Ishikawa (cell line): ENCODE data around the gene SNRPD3.

Experiments used
- CEBPB ChIP-seq: IDR thresholded peaks from 2 replicates; pipeline ENCODE4 v1.6.1; 2012
- CREB1 ChIP-seq: IDR thresholded peaks from 2 replicates; pipeline ENCODE4 v1.6.1; 2012; ENCODE audit warnings: low read depth
- EGR1 ChIP-seq: IDR thresholded peaks from 2 replicates; pipeline ENCODE4 v1.6.1; 2012
- EP300 ChIP-seq: IDR thresholded peaks from 2 replicates; pipeline ENCODE4 v1.6.1; 2012; ENCODE audit warnings: borderline replicate concordance
- FOXM1 ChIP-seq: IDR thresholded peaks from 2 replicates; pipeline ENCODE4 v1.6.1; 2012; ENCODE audit warnings: low read depth, borderline replicate concordance
- NFIC ChIP-seq: IDR thresholded peaks from 2 replicates; pipeline ENCODE4 v1.6.1; 2012
- RAD21 ChIP-seq: IDR thresholded peaks from 2 replicates; pipeline ENCODE4 v1.6.1; 2012; ENCODE audit warnings: low read depth
- TAF1 ChIP-seq: IDR thresholded peaks from 2 replicates; pipeline ENCODE4 v1.6.1; 2012; ENCODE audit warnings: low read depth, mild to moderate bottlenecking
- TCF12 ChIP-seq: IDR thresholded peaks from 2 replicates; pipeline ENCODE4 v1.6.1; 2012; ENCODE audit warnings: low read depth
- TEAD4 ChIP-seq: IDR thresholded peaks from 2 replicates; pipeline ENCODE4 v1.6.1; 2012
- YY1 ChIP-seq: IDR thresholded peaks from 2 replicates; pipeline ENCODE4 v1.6.1; 2012; ENCODE audit warnings: low read depth
- ZBTB7A ChIP-seq: IDR thresholded peaks from 2 replicates; pipeline ENCODE4 v1.6.1; 2012; ENCODE audit warnings: low read depth
- TF ChIP-seq, protein P1 (sequence below): IDR thresholded peaks from 2 replicates; pipeline ENCODE4 v1.6.1; 2012
- TF ChIP-seq, protein P2 (sequence below): IDR thresholded peaks from 2 replicates; pipeline ENCODE4 v1.6.1; 2012
- TF ChIP-seq, protein P3 (sequence below): IDR thresholded peaks from 2 replicates; pipeline ENCODE4 v1.6.1; 2012; ENCODE audit warnings: low read depth, mild to moderate bottlenecking

The SNRPD3 gene

GRCh38 chr22:24563246-24563645, 7.4 kb downstream of the SNRPD3 start:
- TF ChIP-seq YY1 (no peak), ZBTB7A (no peak), CREB1 (no peak), NFIC (no peak), EGR1 (no peak), TAF1 (no peak)

DNA sequence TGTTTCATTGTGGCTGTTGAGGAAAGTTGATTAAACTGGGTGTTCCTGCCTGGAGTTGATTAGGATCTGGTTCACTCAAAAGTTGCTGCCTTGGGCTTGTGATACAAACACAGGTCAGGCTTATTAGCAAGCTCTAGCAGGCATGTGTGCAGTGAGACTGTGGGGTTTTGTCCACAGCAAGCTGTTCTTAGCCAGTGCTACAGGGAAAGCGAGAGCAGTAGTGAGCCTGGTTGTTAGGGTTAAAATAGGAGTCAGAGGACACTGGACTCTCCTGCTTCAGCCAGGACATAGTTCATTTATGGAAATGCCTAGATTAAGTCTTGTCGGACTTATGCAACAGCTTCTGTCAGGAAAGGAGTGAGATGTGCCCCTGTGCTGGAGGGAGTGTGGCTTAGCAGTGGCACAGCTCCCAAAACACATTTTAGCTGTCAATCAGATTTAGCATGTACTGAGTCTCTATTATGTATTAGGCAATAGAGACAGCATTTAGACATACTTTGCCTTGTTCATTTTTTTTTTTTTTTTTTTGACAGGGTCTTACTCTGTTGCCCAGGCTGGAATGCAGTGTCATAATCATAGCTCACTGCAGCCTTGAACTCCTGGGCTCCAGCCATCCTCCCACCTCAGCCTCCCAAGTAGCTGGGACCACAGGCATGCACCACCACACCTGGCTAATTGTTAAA, 8.7 kb downstream of the SNRPD3 start:
- no peak for TF ChIP-seq EGR1
- no peak for TF ChIP-seq CREB1
- TF ChIP-seq TEAD4, result no peak
- TF ChIP-seq EP300, result no peak
- TF ChIP-seq, protein P1, sequence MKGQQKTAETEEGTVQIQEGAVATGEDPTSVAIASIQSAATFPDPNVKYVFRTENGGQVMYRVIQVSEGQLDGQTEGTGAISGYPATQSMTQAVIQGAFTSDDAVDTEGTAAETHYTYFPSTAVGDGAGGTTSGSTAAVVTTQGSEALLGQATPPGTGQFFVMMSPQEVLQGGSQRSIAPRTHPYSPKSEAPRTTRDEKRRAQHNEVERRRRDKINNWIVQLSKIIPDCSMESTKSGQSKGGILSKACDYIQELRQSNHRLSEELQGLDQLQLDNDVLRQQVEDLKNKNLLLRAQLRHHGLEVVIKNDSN, result no peak

DNA sequence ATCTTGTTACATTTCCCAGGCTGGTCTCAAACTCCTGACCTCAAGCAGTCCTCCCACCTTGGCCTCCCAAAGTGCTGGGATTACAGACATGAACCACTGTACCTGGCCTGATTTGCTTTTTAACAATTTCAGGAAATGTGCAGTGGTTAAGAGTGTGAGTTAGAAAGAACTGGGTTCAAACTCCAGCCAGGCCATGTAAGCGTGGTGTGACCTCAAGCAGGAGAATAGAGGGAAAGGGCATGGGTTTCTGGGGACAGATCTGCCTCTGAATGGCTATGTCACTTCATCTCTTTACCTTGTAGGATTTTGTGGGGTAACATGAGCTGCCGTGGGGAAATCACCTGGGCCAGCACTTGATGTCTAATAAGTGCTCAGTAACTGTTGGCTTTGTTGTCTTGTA, 9.3 kb downstream of the SNRPD3 start:
- TF ChIP-seq ZBTB7A (no peak), TAF1 (no peak), YY1 (no peak), EP300 (no peak), NFIC (no peak), FOXM1 (no peak), RAD21 (no peak), CEBPB (no peak), TCF12 (no peak)
- TF ChIP-seq, protein P2, sequence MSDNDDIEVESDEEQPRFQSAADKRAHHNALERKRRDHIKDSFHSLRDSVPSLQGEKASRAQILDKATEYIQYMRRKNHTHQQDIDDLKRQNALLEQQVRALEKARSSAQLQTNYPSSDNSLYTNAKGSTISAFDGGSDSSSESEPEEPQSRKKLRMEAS, result no peak
- TF ChIP-seq, protein P3, sequence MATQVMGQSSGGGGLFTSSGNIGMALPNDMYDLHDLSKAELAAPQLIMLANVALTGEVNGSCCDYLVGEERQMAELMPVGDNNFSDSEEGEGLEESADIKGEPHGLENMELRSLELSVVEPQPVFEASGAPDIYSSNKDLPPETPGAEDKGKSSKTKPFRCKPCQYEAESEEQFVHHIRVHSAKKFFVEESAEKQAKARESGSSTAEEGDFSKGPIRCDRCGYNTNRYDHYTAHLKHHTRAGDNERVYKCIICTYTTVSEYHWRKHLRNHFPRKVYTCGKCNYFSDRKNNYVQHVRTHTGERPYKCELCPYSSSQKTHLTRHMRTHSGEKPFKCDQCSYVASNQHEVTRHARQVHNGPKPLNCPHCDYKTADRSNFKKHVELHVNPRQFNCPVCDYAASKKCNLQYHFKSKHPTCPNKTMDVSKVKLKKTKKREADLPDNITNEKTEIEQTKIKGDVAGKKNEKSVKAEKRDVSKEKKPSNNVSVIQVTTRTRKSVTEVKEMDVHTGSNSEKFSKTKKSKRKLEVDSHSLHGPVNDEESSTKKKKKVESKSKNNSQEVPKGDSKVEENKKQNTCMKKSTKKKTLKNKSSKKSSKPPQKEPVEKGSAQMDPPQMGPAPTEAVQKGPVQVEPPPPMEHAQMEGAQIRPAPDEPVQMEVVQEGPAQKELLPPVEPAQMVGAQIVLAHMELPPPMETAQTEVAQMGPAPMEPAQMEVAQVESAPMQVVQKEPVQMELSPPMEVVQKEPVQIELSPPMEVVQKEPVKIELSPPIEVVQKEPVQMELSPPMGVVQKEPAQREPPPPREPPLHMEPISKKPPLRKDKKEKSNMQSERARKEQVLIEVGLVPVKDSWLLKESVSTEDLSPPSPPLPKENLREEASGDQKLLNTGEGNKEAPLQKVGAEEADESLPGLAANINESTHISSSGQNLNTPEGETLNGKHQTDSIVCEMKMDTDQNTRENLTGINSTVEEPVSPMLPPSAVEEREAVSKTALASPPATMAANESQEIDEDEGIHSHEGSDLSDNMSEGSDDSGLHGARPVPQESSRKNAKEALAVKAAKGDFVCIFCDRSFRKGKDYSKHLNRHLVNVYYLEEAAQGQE, result no peak
- TF ChIP-seq, protein P1, result no peak

GRCh38 chr22:24566899-24567511, 11.2 kb downstream of the SNRPD3 start:
- TF ChIP-seq, protein P1, result no peak
- TF ChIP-seq CREB1, result no peak

- TF ChIP-seq ZBTB7A (no peak), TEAD4 (no peak), YY1 (no peak), CEBPB (no peak), RAD21 (no peak), FOXM1 (no peak), TAF1 (no peak), EP300 (no peak), TCF12 (no peak), NFIC (no peak)
- TF ChIP-seq, protein P3, result no peak
- TF ChIP-seq, protein P2, result no peak
- TF ChIP-seq, protein P1, result no peak
These were observed 11.9 kb downstream of the SNRPD3 start for GRCh38 chr22:24567668-24568067.

DNA sequence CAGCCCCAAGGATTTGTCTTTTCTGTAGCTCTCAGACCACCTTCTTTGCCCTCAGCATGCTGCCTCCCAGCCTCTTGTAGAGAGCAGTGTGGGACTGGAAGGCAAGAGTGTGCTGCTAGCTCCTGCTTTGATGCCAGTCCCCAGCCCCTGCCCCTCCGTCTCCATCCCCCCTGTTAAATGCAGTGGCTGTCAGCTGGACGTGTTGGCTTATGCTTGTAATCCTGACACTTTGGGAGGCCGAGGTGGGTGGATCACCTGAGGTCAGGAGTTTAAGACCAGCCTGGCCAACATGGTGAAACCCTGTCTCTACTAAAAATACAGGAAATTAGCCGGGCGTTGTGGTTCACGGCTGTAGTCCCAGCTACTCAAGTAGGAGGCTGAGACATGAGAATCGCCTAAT, 15.5 kb downstream of the SNRPD3 start:
- no peak for TF ChIP-seq ZBTB7A
